A673 (cell line): ENCODE measurements around the gene GABRR2. TPM values are rescaled to one million over a fixed set of nuclear protein-coding genes. Genes with fewer than 3 reads are reported as not detected.

Source experiments
- BruUV-seq: library from RNA; stranded (reverse); fragments of 400-500 nt; replicated peaks from 2 replicates; lab custom pipeline; 2021; lab: Mats Ljungman, UMichigan
- CTCF ChIA-PET: fragments of 300-600 bp; sonication (Branson Sonifier 250); formaldehyde crosslinking; loops from one replicate; lab custom pipeline; 2022; ENCODE audit warnings: antibody characterized with exemption; lab: Charles Lee
- POLR2A ChIA-PET: fragments of 300-600 bp; sonication (Branson Sonifier 250); formaldehyde crosslinking; loops from one replicate; lab custom pipeline; 2022; ENCODE audit warnings: antibody characterized with exemption; ENCODE audit not compliant: low non-redundant PET; lab: Charles Lee
- DNase-seq: peaks from one replicate; pipeline ENCODE4 v3.0.0-alpha.2; 2015; ENCODE audit warnings: low spot score
- H3K27ac ChIP-seq: fragments of 200-600 bp; sonication (generic); 2 replicates; pipeline ENCODE4 v1.5.1; 2016; ENCODE audit warnings: mixed run types, low read depth, mild to moderate bottlenecking, mixed read lengths, antibody characterized with exemption, low read length; ENCODE audit not compliant: poor library complexity, severe bottlenecking
- H3K27me3 ChIP-seq: fragments of 200-600 bp; sonication (generic); replicated peaks from 2 replicates; pipeline ENCODE4 v1.6.1; 2017; ENCODE audit warnings: mixed run types, low read depth, mild to moderate bottlenecking, mixed read lengths, antibody characterized with exemption, low read length; ENCODE audit not compliant: insufficient read depth, poor library complexity
- H3K36me3 ChIP-seq: fragments of 200-600 bp; sonication (generic); 2 replicates; pipeline ENCODE4 v1.6.1; 2016; ENCODE audit warnings: mixed run types, mild to moderate bottlenecking, mixed read lengths, antibody characterized with exemption, low read length; ENCODE audit not compliant: insufficient read depth, poor library complexity, severe bottlenecking
- H3K4me1 ChIP-seq: fragments of 200-600 bp; sonication (generic); 2 replicates; pipeline ENCODE4 v1.6.1; 2017; ENCODE audit warnings: mixed run types, mild to moderate bottlenecking, mixed read lengths, antibody characterized with exemption, low read length; ENCODE audit not compliant: insufficient read depth, poor library complexity, severe bottlenecking
- H3K4me3 ChIP-seq: fragments of 200-600 bp; sonication (generic); 2 replicates; pipeline ENCODE4 v1.5.1; 2016; ENCODE audit warnings: low read depth, mixed run types, mild to moderate bottlenecking, mixed read lengths, low read length; ENCODE audit not compliant: poor library complexity, severe bottlenecking
- H3K9me3 ChIP-seq: fragments of 200-600 bp; sonication (generic); 2 replicates; pipeline ENCODE4 v1.6.1; 2016; ENCODE audit warnings: mixed run types, low read depth, mild to moderate bottlenecking, mixed read lengths, antibody characterized with exemption, low read length; ENCODE audit not compliant: poor library complexity, severe bottlenecking
- CTCF ChIP-seq: fragments of 300-800, 200-600 bp; sonication (generic); conservative IDR thresholded peaks from 2 replicates; pipeline ENCODE4 v1.5.1; 2017; ENCODE audit warnings: low read depth, mild to moderate bottlenecking, antibody characterized with exemption, low read length, moderate library complexity, mixed read lengths
- EZH2 ChIP-seq: fragments of 200-600 bp; sonication (generic); IDR thresholded peaks from 2 replicates; pipeline ENCODE4 v1.6.1; 2017; ENCODE audit warnings: borderline replicate concordance, low read depth, mild to moderate bottlenecking, mixed read lengths, antibody characterized with exemption, low read length; ENCODE audit not compliant: poor library complexity, severe bottlenecking
- intact Hi-C: fragments of 100-400 bp; cut with micrococcal nuclease; formaldehyde crosslinking; loops from one replicate; pipeline ENCODE4 v1.10.0; 2022; ENCODE audit not compliant: unreplicated experiment
- total RNA-seq: library from RNA; stranded (reverse); gene quantifications from 2 replicates; pipeline ENCODE4 v1.2.3, GENCODE V29; 2021

GABRR2 gene
- total RNA-seq, 1 experiment from 2014 or later: 0.67 TPM

DNA sequence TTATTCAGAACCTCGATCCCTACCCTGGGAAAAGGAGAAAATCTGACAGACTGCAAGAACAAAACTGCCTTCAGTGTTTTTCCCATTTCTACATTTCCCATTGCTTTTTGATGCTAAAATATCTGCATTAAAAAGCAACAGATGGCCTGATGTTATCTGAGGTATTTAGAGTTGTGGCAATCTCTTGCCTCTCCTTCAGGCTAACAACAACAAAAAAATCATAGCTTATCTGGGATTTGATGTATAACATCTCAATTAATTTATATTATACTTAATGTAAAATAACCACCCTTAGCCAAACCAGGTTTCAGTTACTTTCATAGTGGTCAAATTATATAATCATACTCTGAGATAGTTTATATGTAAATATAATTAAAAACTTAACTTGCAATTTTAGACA is 15.8 kb upstream of the GABRR2 start:
- H3K27ac ChIP-seq: no peak overlapping the region
- H3K4me3 ChIP-seq: no peak overlapping the region
- intact Hi-C loops: no loop called here
- POLR2A ChIA-PET: no interaction called here
- no peak for DNase-seq
- no peaks in the 10 kb centered on the region for H3K27me3 ChIP-seq
- BruUV-seq: no TSS peak
- no peaks in the 10 kb centered on the region for H3K4me1 ChIP-seq
- CTCF ChIA-PET: no interaction called here
- peaks cover 34% of the 10 kb centered on the region for H3K36me3 ChIP-seq
- H3K9me3 ChIP-seq: no peaks in the 10 kb centered on the region
- TF ChIP-seq CTCF (no peak), EZH2 (no peak)

GRCh38 chr6:89328976-89329375 is 13.9 kb upstream of the GABRR2 start:
- H3K27ac ChIP-seq: no peak overlapping the region
- no peaks in the 10 kb centered on the region for H3K9me3 ChIP-seq
- no peaks in the 10 kb centered on the region for H3K27me3 ChIP-seq
- CTCF ChIA-PET: no interaction called here
- POLR2A ChIA-PET: no interaction called here
- no peak for TF ChIP-seq CTCF
- no peak for TF ChIP-seq EZH2
- BruUV-seq: no TSS peak
- no peak overlapping the region for H3K4me3 ChIP-seq
- peaks cover 20% of the 10 kb centered on the region for H3K36me3 ChIP-seq
- intact Hi-C loops: no loop called here
- no peaks in the 10 kb centered on the region for H3K4me1 ChIP-seq
- DNase-seq: no peak

GRCh38 chr6:89324304-89324703 is 9.2 kb upstream of the GABRR2 start:
- DNase-seq: no peak
- H3K27ac ChIP-seq: no peak overlapping the region
- CTCF ChIA-PET: no interaction called here
- H3K27me3 ChIP-seq: no peaks in the 10 kb centered on the region
- TF ChIP-seq CTCF (no peak), EZH2 (no peak)
- H3K36me3 ChIP-seq: peaks cover 1% of the 10 kb centered on the region
- POLR2A ChIA-PET: no interaction called here
- no peaks in the 10 kb centered on the region for H3K4me1 ChIP-seq
- peaks cover 5% of the 10 kb centered on the region for H3K9me3 ChIP-seq
- H3K4me3 ChIP-seq: no peak overlapping the region
- intact Hi-C loops: no loop called here
- BruUV-seq: no TSS peak
